Amniotic stem cell (primary cell): Measurements from ENCODE around the gene SERPINI1.

Experiments
- DNase-seq: peaks from one replicate; lab custom pipeline; 2025; lab: John Stamatoyannopoulos, UW

Gene SERPINI1, protein sequence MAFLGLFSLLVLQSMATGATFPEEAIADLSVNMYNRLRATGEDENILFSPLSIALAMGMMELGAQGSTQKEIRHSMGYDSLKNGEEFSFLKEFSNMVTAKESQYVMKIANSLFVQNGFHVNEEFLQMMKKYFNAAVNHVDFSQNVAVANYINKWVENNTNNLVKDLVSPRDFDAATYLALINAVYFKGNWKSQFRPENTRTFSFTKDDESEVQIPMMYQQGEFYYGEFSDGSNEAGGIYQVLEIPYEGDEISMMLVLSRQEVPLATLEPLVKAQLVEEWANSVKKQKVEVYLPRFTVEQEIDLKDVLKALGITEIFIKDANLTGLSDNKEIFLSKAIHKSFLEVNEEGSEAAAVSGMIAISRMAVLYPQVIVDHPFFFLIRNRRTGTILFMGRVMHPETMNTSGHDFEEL

DNA sequence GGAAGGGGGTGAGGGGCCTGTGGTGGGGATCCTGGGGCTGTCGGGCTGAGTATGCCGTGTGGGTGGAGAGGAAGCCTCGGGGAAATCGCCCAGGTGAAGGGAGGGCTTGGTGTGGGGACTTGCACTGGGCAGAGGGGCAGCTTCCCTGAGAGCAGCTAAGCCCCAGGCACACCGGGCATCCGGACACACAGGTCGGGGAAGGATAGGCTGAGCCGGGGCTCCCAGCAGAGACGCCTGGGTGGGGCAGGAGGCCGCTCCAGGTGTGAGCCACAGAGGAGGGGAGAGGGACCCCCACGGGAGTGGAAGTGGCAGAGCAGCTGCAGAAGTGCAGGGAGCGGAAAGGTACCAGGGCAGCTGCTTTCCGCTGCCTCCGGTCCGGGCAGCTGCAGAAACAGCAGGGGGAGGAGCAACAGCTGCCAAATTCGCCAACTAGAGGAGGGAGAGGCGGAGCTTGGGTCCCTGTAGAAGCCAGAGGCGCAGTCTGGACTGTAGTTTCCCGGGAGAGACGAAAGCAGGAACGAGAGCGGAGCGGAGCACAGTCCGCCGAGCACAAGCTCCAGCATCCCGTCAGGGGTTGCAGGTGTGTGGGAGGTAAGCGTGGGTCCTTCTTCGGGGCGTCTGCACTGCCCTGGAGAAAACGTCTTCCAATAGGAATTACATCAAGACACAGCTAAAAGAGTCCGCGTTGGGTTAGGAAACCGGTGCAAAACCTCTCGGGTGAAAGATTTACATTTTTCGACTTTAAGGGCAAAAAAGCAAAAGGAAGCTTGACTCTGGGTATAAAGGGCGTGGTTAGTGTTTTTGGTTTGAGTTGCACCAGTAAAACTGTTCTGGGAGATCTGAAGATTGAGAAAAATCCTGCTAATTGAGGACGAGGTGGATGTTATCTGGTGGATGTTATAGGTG lies at the start of gene SERPINI1:
Gene SERPINI1 (plus strand): TSS at position 489 of the 906 bp plus-strand sequence. CDS start 53,408 bp downstream, outside the sequence.
- peak; percentile 88 for DNase-seq

DNA sequence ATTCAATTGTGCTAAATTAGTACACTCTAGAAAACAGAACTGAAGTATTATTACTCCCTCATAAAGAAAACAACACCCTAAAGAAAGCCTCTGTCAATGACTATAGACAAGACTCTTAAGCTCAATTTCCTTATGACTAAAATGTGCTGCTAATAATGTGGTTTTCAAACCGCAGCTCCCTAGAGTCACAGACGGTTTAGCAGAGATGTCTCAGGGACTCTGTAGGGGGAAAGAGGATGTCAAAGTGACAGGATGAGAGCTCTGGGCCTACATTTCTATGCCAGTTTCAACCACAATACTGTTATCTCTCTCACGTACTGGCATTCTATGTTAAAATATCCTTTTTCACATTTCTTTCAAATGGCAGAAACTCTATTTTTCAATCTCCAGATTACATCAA lies 44.2 kb upstream of the SERPINI1 start:
- no peak for DNase-seq

- no peak for DNase-seq
These were observed 41.4 kb upstream of the SERPINI1 start for GRCh38 chr3:167694121-167694520.

GRCh38 chr3:167700046-167700445 lies 35.5 kb upstream of the SERPINI1 start:
- no peak for DNase-seq

DNA sequence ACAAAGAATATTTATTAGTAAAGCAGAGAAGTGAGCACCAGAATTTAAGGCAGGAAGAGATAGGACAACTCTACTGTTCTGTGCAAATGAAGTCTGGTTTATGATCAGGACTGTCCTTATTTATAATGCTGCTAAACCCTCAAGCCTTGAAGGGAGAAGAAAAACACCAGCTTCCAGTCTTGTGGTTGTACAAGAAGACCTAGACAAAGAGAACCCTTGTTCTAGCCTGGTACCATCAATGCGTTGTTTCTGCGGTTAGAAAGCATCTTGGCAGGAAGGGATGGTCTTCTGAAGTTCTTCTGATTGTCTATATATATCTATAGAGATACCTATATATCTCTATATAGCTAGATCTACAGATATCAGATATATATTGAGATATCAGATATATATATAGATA lies 34.6 kb upstream of the SERPINI1 start:
- no peak for DNase-seq

DNA sequence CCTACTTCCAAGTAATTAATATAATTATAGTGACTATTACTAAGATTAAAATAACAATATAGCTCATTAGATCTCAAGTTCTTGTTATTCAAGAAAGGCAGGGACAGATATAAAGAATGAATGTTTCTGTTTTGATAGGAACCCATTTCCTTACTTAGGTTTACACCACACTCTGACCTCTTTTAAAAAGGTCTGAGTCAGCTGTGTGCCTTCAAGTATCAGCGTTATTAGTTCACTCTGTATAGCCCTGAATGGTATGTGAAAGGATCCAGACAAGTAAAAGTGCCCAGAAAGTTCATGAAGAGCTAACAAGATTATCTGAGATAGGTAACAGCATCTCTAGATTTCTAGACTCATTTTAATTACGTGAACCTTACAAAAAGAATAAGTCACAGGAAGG lies 29.7 kb upstream of the SERPINI1 start:
- no peak for DNase-seq

- no peak for DNase-seq
These were observed 25.8 kb upstream of the SERPINI1 start for GRCh38 chr3:167709690-167710089.

DNA sequence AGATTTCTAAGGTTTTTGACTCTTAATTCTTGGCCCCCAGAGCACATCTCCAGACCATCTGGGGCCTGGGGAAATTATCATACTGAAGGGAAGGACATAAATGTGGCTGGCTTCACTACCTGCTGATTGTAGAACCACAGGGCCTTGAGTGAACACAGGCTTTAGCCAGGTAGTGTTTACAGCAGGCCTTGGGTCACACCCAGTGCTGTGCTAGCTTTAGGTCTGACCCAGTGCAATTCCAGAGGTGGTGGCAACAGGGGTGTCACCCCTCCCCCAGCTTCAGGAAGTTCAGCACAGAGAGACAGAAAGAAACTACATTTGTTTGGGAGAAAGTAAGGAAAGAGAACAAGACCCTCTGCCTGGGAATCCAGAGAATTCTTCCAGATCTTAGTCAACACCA lies 25.0 kb upstream of the SERPINI1 start:
- DNase-seq, result no peak

DNA sequence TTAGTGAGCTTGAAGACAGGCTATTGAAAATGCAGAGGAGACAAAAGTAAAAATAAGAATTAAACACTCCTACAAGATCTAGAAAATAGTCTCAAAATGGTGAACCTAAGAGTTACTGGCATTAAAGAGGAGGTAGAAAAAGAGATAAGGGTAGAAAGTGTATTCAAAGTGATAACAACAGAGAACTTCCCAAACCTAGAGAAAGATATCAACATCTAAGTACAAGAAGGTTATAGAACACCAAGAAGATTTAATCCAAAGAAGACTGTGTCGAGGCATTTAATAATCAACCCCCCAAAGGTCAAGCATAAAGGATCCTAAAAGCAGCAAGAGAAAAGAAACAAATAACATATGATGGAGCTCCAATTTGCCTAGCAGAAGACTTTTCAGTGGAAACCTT lies 24.1 kb upstream of the SERPINI1 start:
- no peak for DNase-seq

DNA sequence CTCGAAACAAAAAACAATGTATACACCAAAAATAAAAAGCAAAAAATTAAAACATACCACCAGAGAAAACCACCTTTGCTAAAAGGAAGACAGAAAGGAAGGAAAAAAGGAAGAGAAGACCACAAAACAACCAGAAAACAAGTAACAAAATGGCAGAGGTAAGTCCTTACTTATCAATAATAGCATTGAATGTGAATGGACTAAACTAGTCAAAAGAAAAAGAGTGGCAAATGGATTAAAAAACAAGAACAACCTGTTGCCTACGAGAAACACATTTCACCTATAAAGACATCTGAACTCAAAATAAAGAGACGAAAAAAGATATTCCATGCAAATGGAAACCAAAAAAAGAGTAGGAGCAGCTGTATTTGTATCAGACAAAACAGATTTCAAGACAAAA lies 23.1 kb upstream of the SERPINI1 start:
- no peak for DNase-seq

DNA sequence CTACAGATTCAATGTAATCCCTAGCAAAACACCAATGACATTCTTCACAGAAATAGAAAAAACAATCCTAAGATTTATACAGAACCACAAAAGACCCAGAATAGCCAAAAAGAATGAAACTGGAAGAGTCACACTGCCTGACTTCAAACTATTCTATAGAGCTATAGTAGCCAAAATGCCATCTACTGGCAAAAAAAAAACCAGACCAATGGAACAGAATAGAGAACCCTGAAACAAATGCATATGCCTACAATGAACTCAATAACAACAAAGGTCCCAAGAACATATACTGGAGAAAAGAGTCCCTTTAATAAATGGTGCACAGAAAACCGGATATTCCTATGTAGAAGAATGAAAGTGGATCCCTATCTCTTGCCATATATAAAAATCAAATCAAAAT lies 20.6 kb upstream of the SERPINI1 start:
- no peak for DNase-seq

DNA sequence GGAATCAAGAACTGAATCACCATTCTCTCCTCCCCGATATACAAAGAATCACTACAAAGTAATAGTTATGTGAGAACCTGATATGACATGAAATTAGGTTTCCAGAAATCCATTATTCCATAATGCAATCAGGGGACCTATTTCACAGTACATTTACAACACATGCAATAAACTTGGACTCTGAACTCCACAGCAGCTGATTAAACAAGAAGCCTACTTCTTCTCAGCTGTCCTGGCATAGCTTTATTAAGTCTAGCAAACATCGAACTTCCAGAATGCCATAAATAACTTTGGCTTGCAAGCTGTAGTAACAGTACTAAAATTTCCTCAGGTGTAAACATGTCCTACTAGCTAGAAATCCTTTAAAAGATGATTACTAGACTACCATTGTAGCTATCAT lies 18.6 kb upstream of the SERPINI1 start:
- DNase-seq, result no peak

- no peak for DNase-seq
These were observed 16.9 kb upstream of the SERPINI1 start for GRCh38 chr3:167718582-167718981.

DNA sequence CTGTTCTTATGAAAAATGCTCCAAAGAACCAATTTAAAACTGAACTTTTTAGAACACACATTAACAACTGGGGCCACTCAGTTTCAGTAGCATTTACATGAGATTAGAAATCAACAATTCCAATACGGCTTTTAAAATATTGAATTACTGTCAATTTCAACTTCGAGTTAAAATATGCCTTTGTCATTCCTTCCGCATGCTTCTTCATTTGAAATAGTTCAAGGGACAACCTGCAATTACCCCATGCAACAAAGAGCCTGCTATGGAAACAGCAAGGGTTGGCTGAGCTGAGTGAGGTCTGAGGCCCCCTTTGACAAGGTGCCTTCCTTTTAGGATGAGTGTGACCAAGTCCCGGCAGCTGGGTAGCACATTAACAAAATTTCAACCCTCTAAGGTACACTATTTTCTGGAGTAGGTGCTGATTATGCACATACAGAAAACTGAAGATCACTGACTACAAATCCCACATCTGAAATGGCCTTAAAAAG lies 12.5 kb upstream of the SERPINI1 start:
- DNase-seq, result no peak

DNA sequence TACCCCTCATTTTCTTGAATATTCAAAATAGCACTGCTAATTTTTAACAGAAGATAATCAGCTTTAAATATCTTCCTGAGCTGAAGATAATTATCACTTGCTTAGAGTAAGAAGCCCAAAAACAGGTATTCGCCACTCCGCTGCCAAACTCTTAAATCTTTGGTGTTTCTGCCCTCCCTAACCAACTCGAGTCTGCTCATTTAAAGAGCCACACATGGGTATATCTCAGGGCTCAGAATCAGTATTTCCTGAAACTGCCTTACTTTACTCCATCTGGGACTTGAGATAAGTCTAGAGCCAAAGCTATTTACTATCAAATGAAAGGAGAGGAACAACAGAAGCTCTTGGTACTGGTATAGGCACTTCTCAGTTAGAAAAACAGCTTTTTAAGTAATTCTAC lies 11.6 kb upstream of the SERPINI1 start:
- DNase-seq, result no peak

GRCh38 chr3:167728176-167728575 lies 7.3 kb upstream of the SERPINI1 start:
- peak; percentile 62 for DNase-seq

DNA sequence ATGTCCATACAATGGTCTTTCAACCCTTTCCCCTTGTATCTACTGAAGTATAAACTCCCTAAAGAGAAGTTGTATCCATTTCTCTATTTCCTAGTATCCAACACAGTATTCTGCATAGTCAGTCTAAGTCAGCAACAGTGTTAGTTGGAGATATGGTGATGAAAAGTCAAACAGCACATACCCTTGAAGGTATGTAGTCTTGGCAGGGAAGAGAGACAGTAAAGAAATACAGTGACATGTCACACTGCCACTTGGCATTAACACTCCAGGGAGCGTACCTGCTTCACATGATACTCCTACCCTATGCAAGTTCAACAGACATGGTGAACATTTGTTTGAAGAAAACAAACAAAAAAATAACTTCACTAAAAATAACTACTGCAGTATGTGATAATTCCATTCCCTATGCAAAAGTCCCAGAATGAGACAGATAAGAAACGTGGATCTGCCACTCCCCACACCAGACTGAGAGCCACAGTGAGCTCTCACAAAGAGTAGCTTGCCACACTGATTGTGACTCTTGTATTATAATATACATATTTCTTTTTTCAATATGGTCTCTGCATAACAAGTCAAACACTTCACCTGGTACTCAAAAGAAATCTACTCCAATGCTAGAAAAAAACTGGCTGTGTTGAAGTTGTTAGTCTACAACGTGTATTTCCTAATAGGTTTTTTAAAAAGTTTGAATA lies 6.7 kb upstream of the SERPINI1 start:
- no peak for DNase-seq

DNA sequence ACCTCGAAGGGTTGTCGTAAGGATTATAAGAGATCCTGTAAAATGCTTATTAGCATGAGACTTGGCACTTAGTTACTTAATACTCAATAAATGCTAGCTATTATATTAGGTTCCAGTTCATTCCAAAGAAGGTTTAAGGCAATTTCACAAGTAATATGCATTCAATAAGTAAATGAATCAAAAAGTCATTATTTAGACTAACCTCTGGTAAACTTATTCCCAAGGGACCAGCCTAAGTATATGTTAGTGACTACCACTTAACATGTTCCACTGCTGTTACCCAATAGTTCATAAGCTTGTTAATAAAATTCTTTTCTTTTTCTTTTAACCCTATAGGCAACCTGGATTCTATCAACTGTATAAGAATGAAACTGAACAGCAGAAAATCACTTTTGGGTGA lies 5.9 kb upstream of the SERPINI1 start:
- no peak for DNase-seq

- DNase-seq, result no peak
These were observed 4.1 kb upstream of the SERPINI1 start for GRCh38 chr3:167731393-167731792.

- no peak for DNase-seq
These were observed 3.0 kb upstream of the SERPINI1 start for GRCh38 chr3:167732313-167733065.

GRCh38 chr3:167733961-167734497 lies 1.5 kb upstream of the SERPINI1 start:
- no peak for DNase-seq
